DMS153 treated with DMSO at 0.1 percent for 48 hours (cell line): ENCODE data around the gene GRB10.

Experiments used
- DNase-seq: peaks from one replicate; lab custom pipeline; 2025; ENCODE audit not compliant: unreplicated experiment; lab: John Stamatoyannopoulos, UW

The GRB10 gene

DNA sequence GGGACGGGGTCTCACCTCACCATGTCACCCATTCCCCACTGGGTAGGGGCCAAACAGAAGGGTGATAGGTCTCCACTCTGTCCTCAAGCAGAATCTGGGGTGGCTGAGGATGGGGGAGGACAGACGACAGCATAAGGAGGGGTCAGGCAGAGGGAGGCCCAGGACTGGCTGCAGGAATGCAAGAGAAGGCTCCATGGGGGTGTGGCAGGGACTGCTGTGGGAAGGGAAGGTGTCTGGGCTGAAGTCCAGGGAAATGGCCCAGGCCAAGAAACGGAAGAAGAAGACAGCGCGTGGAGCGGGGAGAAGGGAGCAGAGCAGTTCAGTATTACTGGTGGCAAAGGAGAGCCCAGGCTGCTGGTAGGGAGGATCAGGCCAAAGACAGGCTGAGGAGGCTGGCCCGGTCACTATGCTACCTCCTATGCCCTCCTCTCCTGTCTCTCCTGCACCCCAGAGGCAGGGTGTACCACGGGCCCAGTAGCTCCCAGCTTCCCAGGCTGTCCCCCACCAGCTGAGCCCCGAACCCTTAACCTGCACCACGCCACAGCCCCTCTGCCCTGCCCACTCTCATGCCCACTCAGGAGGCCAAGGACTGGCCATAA is 60.9 kb downstream of the GRB10 start:
- DNase-seq = no peak

DNA sequence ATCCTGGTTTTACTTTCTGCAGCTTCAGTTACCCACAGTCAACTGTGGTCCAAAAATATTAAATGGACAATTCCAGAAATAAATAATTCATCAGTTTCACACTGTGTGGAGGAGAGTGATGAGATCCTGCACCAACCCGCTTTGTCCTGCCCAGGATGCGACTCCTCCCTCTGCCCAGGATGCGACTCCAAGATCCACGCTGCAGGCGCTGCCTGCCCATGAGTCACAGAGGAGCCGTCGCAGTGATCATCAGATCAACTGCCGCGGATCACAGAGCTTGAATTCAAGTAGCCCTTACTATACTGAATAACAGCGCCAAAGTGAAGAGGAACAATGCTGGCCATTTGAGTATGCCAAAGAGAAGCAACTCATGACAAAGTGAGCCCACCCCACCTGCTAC is 61.5 kb downstream of the GRB10 start:
- DNase-seq = peak; percentile 57

DNA sequence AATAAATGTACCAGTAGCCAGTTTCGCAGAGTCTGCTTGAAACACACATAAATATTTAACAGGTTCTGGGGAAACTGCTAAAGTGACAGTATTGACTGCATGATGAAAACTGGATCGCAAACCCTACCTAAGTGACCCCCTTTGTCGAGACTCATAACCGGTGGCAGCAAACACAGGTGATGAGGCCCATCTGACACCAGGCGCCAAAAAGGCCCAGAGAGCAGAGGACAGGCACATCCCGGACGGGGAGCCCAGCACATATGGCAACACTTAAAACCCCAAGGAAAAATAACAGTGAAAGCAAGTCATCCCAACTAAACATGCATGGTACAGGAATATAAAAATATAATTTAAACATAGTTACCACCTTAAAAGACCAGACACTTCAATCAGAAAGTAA is 62.4 kb downstream of the GRB10 start:
- DNase-seq = no peak

DNA sequence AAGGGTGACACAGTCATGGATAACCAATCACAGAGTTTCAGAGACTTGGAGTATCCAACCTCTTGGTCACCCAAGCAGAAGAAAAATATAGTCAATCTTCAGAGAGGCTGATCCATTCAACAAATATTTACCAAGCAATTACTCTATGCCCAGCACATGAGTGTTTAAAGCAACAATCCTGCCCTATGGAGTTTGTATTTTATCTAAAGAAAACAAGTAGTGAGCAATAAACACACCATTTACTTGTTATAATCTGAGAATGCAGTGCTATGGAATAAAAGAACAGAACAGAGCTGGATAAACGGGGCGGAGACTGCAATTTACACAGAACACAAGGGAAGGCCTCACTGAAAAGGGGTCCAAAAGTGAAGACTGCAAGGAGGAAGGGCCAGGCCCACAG is 63.8 kb downstream of the GRB10 start:
- peak; percentile 57 for DNase-seq

DNA sequence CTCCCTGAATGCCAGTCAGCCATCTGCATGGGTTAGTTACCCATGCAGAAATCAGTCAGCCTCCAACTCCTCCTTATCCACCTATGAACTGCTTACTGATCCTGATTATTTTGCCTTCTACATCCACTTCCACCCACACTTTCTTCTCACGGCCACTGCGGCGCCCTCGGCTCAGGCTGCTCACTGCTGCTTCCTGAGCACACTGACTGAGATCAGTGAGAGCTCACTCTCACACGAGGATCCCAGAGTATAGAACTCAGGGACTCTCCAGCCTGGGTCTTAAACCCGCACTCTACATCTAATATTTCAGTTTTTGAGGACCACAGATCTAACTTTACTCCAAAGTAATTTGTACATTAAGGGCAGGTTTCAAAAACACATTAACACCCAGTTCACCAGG is 64.4 kb downstream of the GRB10 start:
- DNase-seq = peak; percentile 75

DNA sequence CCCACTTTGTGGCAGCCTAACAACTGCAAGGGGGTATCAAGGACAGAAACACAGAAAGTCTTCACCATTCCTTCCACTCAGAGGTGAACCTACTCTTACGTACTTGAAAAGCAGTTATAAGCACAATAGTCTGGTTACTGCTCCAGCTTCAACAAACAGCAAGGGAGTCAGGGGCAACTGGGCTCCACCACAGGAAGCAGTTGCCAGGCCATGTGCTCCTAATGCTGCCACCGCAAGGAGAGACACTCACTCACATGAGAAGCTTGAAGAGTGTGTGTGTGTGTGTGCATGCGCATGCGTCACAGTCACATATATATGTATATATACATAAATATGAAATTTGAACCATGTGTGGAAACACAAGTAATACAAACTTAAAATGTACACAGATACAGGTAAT is 65.5 kb downstream of the GRB10 start:
- DNase-seq = no peak

DNA sequence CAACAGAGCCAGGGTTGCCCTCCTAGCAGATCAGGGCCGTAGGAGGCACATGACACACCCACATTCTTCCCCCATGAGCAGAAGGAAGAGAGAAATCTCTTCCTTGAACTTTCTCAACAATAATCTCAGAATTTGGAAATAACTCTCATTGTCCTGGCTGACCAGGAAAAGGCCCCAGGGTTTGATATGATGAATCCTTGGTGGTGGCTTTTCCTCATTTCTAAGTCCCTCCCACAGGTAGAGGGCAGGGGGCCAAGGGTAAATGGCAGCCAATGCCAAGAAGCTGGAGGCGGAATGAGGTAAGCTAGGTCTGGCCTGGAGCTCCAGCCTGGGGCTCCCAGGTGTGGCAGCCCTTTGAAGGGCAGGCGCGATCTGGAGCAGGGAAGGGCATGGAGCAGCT is 67.8 kb downstream of the GRB10 start:
- DNase-seq = no peak

DNA sequence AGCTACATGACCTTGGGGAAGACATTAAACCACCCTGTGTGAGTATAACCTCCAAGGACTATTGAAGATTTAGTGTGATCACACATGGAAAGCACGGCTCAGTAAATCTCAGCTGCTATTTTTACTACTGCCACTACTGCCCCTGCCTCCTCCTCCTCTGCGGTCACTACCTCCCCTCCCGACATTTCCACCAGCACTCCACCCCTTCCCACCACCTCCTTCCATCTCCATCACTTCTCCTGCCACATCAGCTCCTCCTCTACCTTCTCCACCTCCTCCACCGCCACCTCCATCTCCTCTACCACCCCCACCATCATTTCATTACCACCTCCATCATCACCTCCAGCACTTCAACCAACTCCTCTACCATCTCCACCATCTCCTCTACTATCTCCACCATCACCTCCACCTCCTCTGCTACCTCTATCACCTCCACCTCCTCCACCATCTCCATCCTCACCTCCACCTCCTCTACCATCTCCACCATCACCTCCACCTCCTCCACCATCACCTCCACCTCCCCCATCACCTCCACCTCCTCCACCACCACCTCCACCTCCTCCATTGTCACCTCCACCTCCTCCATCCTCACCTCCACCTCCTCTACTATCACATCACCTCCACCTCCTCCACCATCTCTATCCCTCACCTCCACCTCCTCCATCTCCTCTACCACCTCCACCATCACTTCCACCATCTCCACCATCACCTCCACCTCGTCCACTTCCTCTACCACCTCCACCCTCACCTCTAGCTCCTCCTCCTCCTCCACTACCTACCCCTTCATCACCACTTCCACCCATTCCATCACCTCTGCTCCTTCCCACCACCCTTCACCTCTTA is 69.4 kb downstream of the GRB10 start:
- no peak for DNase-seq

DNA sequence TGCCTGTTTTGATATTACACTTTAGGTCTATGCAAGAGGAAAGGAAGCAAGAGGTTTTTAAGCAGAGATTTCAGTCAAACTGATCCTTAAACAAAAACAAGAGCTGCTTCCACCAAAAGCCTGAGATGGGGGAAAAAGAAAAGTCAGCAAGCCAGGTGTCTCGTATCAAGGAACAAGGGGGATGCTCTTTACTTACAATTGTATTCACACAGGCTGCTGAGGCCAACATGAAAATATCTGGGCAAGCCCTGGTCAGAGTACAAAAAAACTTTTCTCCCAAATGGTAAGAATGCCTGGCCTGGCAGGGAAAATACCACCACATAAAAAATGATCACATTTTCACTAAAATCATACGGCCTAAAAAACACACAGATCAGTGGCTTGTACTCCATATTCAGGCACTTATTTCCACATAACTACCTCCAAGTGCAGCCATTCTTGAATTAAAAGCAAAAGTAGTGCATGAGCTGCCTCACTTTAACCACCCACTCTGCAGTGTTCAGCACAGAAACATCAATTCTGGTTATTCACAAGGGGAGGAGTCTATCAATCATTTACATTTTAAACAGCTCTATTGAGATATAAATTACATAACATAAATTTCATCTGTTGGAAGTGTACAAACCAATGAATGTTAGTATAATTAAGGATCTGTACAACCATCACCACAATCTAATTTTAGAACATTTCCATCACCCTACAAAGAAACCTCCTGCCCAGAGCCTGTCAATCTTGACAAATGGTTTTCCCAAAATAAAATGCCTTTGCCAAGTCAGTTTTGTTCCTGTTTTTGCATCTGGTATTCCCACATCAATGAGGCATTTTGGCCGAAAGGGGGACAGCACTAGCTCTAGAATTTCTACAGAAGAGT is 70.2 kb downstream of the GRB10 start:
- DNase-seq = no peak

DNA sequence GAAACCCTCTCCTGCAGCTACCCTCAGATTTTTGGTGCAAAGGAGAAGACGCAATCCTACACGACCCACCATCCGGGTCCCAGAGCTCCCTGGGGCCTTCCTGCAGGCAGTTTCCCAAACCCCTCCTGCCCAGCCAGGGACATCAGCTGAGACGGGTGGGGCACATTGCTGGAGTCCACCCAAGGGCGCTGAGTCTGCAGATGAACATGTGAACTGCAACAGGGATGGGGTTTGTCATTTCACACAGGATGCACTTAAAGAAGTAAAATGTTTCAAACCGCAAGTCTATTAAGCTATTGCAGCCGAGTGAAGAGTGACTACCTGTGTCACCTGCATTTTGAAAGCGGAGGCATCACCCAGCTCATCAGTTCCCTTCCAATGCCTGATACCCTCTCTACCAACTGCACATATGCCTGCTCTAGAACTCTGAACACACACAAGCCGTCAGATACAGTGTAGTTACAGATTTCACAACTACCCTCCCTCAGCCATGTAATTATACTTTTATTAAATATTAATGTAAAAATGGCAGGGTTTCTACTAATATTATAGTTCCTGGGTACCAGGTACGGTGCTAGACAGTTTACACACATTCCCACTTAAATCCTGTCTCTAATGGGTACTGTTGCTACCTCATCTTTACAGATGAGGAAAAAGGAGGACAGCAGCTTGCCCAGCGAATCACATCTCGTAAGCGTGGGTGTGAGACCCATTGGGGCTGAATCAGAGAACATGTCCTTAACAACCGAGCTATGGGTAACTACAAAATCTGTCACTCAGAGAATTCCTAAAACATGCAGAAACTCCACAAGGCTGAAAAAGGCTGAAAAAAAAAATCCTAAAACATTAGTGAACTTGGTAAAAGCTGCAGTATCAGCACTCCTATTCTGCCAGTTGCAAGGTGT is 71.2 kb downstream of the GRB10 start:
- no peak for DNase-seq

DNA sequence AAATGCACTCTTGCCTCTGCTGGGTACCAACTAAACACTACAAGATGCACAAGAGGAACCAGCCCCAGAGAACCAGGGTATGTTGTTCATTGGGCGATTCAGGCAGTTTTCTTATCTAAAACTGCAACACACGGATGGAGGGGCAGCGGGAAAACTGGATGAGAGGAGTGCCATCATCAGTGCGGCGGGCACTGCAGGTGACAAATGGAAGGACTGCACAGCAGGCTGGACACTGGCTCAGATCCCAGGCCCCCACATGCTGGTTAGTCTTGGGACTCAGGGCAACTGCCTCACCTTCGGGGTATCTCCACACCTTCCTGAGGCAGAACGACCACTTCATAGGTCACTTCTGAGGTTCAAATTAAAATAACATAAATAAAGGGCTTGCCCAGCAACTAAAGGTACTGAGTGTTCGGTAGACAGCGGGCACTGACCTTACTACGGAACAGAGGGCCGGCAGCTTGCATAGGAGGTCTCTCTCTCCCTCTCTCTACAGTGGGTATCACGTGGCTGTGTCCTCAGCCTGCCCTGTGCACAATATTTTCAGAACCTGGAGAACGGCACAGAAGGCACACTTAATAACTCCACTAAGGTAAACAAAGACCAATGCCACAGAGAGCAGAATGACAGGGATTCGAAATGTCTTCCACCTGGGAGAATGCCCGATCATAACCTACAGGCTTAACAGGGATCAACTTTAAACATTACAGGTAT is 72.1 kb downstream of the GRB10 start:
- DNase-seq = no peak

DNA sequence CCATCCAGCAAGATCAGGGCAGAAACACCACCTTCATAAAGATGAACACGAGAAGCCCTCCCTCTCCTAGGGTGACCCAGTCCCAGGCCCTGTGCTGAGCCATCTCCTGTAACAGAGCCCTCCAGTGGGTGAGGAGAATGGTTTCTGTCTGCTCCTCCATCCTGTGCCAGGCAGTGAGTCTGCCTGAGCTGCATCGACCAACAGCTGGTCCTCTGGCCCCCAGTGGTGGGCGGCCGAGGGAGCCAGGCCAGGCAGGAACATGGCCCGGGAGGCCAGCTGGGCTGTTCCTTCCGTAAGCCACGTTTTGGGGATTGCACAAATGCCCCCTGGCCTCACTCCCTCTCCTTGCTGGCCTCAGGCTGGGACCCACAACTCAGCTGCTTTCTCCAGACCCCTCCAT is 73.5 kb downstream of the GRB10 start:
- DNase-seq = no peak

DNA sequence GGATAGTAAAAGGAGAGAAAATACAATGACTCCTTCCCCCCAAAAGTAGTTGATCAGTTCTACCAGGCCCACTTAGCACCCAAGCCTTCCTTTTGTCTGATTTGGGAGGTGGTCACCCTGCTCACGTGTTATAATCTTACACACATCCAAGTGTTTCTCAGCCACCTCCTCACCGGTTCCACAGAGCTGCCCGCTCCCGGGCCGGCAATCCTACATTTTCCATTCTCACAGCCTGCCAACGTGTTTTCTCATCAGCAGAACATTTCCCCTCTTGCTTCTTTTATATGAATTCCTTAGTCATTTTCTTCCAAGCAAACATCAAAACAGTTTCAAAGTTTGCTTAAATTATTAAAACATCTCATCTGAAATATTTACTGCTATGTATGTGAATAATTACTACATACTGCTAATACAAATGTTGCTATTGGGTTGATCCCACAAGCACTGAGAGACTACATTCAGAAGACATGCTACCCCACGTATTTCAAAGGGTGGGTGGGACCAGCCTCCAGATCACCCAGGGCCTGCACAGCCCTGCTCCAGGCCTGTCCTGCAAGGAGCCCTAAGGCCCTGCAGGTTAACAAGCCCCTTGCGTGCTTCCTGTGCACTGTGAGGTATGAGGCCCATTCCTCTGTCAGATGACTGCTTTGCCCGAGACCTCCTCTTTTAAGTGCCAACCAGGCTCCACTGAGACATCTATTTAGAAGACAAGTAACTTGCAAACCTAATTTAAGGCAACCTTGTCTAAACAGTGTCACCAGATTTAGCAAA is 75.3 kb downstream of the GRB10 start:
- no peak for DNase-seq

DNA sequence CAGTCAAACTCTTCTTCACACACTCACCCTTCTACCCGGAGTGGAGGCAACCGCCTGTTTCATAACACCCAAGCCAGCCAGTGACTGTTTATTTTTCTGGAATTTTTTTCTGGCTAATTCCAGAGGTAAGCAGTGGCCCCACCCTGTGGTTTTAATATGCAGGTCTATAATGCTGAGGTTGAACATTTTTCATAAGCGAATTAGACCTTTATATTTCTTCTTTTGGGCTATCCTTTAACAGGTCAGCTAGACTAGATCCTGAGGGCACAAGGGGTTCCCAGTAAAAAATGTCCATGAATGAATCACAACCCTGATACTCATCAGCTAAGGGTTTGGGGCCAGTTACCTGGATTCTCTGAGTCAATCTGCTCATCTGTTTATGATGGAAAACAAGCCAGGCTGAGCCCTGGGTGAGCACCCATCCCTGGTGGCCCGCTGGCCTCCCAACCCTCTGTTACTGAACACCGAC is 76.2 kb downstream of the GRB10 start:
- no peak for DNase-seq

DNA sequence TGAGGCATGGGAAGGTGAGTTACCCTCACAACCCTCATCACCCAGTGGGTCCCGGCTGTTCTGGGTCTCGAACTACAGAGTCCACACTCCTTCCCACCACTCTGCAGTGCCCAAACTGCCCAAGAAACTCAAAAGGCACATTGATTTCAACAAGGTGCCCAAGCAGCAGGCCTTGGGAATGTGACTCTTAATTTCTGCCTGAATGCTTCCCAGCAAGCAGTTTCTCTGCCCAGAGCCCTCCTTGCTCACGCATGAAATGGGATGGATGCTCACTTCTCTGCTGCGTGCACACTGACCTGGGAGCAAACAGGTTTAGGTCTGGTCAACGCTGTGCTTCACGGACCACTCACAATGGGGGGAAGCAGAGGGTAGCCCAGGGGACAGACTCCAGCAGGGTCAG is 77.9 kb downstream of the GRB10 start:
- no peak for DNase-seq

DNA sequence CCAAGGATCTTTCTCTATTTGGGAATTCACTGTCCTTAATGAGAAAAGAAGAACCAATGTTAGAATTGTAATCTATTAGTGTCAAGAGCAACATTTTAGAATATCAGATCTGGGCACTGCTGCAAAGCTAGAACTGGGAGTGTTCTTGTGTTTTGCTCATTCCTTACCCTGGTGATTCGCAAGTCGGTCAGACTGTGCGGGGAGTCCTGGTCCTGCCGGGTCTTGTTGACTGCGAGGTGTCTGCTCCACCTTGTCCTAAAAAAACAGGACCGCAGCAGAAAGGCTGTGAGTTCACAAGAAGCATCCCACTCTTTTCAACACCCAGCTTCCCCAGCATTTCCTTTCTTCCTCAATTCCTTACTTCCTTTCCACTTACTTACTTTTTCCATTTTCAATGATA is 79.0 kb downstream of the GRB10 start:
- DNase-seq = no peak

DNA sequence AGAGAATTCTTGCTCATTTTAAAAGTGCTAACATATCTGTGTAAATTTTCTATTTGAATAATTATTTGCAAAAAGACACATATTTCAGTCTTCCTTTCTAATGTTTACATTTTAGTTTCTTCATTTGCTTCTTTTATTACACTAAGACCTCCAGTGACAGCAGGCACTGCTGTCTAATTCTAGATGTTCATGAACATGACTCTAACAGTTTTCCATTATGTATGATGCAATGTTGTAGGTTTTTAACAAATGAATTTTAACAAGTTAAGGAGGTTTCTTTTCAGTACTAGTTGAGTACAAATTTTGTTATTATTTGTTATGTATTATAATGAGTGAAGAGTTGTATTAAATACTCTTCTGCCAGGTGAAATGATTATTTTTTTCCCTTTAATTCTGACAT is 83.6 kb downstream of the GRB10 start:
- DNase-seq = no peak

DNA sequence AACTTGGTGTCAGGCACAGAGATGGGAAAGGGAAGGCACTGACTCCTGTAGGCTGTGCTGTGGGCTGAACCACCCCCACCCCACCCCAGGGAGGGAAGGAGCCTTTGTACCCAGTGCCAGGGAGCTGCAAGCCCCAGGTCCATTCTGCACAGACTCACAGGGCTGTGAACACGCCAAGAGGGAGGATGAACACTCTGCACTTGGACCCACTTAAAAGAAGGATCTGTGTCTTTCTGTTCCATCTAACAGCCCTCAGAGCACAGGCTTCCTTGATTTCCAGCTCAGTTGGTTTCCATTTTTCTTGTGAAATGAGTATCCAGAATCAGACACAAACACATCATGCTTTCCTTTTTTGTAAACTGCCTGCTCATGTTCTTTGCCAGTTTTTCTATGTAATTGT is 84.9 kb downstream of the GRB10 start:
- DNase-seq = no peak

DNA sequence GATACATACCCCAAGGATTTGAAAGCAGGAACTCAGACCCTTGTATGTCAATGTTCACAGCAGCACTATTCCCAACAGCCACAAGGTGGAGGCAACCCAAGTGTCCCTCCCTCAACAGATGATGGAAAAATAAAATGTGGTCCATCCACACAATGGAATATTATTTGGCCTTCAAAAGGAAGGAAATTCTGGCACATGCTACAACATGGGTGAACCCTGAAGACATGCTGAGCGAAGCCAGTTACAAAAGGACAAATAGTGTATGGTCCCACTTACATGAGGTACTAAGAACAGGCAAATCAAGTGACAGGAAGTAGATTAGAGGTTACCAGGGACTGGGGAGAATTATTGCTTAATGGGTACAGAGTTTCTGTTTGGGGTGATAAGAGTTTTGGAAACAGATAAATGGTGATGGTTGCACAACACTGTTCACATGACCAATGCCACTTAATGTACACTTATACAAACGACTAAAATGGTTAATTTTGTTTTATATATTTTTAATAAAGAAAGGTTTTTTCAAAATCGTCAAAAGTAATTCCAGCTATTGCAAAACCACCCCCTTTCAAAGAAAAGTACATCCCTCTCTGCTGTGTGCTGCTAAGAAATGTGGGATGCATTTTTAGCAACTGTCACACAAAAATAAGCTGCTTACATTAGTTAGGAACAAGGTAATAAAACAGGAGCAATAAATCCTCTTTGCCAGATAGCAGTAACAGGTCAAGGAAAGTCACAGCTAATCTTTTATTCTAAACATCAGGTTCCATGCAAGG is 85.7 kb downstream of the GRB10 start:
- no peak for DNase-seq
